Posterior vena cava (tissue), 2 donors: ENCODE results near the gene CPOX. TPM values are rescaled to one million over a fixed set of nuclear protein-coding genes. Genes with fewer than 3 reads are reported as not detected.

ENCODE experiments used
- DNase-seq: peaks from one replicate; pipeline ENCODE4 v3.0.0-alpha.2; 2020; ENCODE audit warnings: low spot score
- intact Hi-C, 2 donors: fragments of 100-400 bp; cut with DNase I; formaldehyde crosslinking; loops; one replicate each; pipeline versions ENCODE4 v1.14.1 to v1.14.2; 2022 to 2023
- total RNA-seq, 2 donors: library from RNA; stranded (reverse); fragmentation: NEBNext Ultra II Directional; extraction: Animal tissue kit (Norgen Biotek cat#: 25700); gene quantifications; one replicate each; pipeline ENCODE4 v1.2.1, GENCODE V29; 2021
- donor health status: DM: yes; HTN: yes; CAD: no.
- donor health status: DM: yes; HTN: yes; CAD: no.

CPOX gene
- total RNA-seq, 2 donors from 2014 or later, result 12.2 to 12.7 TPM

DNA sequence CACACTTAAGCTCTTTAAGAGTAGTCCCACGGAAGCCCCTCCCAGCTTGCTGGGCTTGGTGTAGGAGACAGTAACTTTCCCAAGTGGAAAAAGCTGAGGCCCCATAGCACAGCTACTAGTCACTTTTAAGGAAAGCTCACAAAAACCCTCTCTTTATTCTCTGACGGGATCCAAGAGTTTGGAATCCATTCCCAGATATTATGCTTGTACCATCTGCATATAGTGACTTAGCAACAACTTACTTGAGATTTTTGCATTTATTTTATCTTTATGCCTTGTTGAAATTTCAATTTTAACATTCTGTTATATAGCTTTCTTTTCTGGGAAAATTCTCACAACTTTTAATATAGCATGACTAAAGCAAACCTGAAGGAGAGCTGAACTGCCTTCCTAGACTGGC lies 42.2 kb downstream of the CPOX start:
- intact Hi-C loops, result no loop called here
- no peak for DNase-seq

DNA sequence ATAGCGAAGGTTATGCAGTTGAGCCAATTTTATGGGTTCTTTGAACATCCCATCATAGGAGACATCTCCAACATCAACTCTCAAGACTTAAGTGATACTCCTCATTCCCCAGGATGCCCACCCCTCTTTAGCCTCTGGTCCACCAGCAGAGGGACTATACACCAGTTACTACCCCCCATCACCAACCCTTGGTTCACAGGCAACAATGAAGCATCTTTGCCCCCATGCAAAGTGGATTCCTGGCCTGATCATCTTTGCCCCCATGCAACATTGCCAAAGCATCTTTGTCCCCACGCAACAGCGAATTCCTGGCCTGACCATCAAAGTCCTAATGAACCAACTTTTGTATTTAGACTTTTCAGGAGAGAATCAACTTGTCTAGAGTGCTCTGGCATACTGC lies 42.6 kb downstream of the CPOX start:
- no peak for DNase-seq
- intact Hi-C loops, result no loop called here

DNA sequence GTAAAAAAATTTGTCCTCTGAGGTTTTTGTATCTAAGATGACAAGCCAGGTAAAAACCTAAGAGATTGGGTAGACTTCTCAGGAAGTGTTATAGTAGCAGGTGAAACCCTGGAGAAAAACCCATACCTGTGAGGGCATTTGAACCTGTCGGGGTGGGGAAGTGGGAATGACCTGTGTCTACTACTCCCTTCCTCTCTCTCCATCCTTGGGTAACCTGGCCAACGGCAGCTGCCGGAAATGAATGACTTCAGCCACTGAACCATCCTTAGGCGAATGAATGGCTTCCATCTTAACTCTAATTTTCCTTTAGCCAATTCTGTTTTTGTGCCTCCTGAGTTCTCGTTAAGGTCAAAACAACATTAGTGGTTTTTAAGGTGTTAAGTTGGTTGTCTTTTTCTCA lies 44.9 kb downstream of the CPOX start:
- no peak for DNase-seq
- intact Hi-C loops, result no loop called here

DNA sequence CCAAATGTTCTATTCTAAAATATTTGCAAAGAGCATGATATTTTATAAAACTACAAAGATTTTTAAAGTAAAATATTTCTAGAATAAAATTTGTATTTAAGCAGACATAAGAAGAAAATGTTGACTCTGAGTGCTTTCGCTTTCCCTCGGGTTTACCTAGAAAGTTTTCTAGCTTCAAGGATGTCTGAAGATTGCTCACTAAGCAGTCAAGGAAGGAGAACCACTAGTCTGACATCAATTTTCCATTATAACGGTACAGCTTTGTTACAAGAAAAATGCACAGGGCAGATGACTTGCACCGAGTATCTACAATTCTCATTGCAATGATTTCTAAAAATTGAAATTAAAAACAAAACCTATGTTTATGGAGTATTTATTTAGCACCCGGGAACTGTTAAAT lies 47.5 kb downstream of the CPOX start:
- intact Hi-C loops, result no loop called here
- no peak for DNase-seq

DNA sequence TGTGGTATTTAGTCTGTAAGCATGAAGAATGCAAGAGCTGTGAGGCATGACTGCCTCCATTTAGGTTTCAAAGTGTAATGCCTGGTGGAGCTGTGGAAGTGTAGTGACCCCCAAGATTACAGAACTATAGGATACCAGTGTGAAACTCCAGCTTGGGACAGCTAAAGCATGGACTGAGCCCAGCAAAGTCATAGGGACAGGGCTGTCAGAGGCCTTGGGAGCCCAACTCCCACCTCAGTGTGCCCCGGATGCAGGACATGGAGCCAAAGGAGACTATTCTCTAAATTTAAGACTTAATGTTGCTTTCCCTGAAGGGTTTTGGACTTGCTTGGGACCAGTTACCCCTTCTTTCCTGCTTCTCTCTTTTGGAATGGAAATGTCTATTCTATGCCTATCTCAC lies 50.8 kb downstream of the CPOX start:
- no peak for DNase-seq
- intact Hi-C loops, result no loop called here

DNA sequence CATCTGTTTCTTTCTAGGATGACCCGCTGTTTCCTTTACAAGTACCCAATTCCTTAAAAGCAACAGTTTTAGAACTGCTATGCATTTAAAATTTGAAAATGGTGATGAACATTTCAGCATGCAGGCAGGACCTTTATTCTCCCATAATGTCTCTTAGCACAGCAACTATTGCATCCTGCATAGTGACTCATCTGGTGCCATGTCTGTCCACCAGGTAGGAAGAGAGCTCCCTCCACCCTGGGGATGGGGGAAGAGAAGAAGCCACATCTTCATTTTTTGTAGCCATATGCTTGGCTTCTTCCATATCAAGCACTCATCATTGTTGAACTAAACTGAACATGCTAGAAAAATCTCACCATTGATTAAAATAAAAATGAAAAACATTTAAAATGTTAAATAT lies 51.7 kb downstream of the CPOX start:
- intact Hi-C loops, result no loop called here
- no peak for DNase-seq

DNA sequence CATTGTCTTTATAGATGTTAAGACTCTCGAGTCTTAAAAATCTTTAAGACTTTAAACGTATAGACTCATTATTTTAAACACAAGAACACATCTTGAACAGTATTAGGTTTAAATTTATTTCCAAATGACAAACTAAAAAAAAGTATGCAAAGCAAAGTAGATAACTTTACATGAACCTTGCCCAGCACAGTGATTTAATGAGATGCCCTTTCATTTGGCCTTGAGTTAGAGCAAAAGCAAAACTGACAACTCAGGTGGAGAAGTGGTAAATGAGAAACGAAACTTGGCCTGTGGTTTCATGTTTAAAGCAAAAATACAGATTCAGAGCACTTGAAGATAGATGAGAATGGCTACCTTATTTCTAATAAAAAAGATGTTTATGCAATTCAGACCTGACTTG lies 53.1 kb downstream of the CPOX start:
- no peak for DNase-seq
- intact Hi-C loops, result no loop called here

DNA sequence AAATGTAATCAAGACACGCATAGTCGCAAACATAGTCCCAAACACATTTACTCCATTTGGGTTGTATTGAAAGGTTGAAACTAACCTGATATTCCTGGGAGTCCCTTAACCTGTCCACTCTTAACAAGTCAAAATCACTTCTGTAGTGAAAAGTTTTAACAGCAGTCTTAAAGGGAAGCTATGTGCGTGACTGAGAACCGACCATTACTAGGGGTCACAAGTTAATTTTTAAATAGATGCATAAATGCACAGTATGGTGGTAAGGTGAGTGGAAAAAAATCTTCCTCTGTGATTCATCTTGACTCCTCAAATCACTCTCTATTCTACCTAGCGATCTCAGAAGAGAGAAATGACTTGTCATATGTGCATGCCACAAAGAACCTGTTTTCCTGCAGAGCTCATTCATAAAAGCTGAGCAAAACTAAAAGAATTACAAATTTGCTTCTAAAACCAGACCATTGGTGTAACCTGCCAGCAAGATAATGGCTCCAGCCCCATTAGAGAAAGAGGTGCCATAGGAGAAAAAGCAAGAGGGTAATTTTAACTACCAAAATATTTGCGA lies 56.9 kb downstream of the CPOX start:
- intact Hi-C loops, result no loop called here
- no peak for DNase-seq

DNA sequence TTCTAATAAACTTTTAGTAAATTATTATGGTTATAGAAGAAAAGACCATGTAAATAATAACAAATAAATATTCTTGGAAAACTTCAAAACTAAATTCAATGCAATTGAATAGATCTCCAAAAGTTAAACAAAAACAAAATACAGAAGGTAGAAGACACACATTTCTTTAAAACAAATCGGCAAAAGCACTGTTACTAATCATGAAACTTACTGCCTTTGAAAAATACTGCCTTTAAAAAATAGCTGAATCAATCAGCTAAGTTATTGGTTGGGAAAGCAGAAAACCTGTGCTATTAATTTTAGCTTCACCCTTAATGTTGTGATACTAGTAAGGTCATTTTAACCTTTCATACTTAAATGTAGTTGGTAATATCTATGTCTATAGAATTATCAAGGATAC lies 58.7 kb downstream of the CPOX start:
- DNase-seq, result no peak
- intact Hi-C loops, result no loop called here

DNA sequence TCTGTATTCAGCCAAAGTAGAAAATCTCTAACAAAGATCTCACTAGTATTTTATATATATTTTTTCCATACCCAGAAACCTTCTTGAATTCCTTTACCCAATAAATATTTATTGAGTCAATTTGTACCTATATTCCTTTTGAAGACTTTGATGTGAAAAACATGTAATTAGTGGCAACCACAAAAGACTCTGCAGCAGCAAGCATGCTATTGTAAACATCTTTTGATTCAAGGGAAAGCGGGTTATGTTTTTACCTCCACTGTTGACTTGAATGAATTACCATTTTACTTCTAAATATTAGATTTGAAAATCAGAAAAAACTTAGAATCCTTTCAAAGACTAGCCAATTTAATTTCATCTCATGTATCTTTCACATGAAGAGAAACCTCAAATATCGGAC lies 59.2 kb downstream of the CPOX start:
- intact Hi-C loops, result no loop called here
- no peak for DNase-seq

DNA sequence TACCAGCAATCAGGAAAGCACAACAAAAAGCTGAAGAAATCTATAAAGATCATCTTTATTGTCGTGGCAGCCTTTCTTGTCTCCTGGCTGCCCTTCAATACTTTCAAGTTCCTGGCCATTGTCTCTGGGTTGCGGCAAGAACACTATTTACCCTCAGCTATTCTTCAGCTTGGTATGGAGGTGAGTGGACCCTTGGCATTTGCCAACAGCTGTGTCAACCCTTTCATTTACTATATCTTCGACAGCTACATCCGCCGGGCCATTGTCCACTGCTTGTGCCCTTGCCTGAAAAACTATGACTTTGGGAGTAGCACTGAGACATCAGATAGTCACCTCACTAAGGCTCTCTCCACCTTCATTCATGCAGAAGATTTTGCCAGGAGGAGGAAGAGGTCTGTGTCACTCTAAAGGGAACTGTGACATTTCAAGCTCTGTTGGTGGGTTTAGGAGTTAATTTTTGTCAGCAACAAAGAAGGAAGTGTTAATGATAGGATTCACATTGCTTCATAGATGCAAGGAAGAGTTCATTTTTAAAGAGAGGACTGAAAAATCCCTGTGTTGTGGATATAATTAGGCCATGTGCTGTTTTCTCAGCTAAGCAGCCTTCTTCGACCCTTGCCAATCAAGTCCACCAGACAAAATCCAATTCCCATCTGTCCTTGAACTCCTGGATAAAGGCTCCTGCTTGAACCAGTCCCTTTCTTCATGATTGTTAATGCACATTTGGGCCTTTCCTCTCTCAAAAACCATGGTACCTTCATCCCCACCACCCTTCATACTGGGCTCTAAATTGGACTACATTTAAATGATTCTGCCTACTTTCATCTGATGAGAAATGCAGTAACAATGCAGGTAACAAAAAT lies 60.5 kb downstream of the CPOX start:
- intact Hi-C loops, result no loop called here
- DNase-seq, result no peak

DNA sequence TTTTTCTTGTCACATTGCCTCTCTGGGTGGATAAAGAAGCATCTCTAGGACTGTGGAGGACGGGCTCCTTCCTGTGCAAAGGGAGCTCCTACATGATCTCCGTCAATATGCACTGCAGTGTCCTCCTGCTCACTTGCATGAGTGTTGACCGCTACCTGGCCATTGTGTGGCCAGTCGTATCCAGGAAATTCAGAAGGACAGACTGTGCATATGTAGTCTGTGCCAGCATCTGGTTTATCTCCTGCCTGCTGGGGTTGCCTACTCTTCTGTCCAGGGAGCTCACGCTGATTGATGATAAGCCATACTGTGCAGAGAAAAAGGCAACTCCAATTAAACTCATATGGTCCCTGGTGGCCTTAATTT lies 61.2 kb downstream of the CPOX start:
- intact Hi-C loops, result no loop called here

DNA sequence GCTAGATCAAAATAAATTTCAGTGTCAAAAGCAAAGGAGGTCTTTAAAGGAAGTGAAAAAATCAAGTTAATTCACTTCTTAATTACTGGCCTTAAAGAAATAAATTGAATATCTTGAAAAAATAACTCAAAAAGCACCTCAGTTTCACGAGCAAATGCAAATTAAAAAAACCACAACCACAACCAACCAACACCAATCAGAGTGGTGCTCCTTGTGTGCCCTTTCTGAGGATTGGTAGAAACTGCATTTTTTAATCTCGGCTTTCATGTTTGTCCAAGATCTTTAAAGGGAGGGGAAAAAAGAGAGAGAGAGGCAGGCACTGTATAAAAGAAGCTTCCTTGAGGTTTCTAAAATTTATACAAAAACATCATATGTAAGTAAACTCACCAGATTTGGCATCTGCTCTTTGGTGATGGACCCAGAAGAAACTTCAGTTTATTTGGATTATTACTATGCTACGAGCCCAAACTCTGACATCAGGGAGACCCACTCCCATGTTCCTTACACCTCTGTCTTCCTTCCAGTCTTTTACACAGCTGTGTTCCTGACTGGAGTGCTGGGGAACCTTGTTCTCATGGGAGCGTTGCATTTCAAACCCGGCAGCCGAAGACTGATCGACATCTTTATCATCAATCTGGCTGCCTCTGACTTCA lies 61.7 kb downstream of the CPOX start, which contains the start of gene GPR15:
Gene GPR15, plus strand, starts transcription at position 357 of the 653 bp plus-strand sequence. Its CDS starts 56 bp downstream, at position 413.
- intact Hi-C loops, result no loop called here
- no peak for DNase-seq

More for the DNA sequence above, 61.2 kb downstream of the CPOX start:
- DNase-seq, result no peak

DNA sequence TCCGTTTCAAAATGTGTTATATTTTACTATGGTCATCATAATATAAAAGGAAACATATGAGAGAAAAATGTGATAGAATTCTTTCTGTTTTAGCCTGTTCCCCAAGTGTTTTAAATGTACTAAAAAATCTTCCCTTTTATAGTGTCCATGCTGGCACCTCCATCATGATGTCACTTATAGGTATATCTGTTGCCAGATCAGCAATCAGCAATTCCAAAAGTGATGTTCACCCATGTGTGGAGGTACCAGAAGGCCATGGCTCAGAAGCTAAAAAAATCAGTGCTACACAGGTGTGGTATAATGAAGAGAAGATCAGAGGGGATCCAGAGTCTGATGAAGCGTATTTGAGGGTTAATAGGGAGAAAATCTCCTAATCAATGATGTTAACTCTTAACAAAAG lies 62.7 kb downstream of the CPOX start:
- intact Hi-C loops, result no loop called here
- DNase-seq, result no peak

DNA sequence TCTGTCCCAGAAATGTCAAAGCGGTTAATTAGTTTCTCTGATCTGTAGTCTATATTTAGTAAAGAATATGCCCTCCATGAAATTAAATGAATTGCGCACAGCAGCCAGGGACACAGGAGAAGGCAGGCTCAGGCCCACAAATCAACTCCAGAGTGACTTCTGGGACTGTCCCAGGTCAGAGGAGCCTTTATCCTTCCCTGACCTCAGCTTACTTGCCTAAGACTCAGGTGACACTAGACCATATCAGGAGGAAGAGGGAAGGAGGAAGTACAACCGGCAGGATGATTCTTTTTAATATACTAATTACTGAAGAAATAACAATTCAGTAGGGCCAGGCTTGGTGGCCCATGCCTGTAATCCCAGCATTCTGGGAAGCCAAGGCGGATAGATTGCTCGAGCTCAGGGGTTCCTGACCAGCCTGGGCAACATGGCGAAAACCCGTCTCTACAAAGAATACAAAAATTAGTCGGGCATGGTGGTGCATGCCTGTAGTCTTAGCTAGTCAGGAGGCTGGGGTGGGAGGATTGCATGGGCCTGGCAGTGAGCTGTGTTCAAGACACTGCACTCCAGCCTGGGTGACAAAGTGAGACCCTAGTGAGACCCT lies 63.5 kb downstream of the CPOX start:
- DNase-seq, result no peak
- intact Hi-C loops, result no loop called here

Other genes starting within 250 kb of the CPOX start
- not detected for gene OR5K4, start 239.8 kb downstream of the CPOX start, total RNA-seq
- gene OR5K3, start 202.9 kb downstream of the CPOX start, total RNA-seq, result not detected
- gene OR5K1, start 130.4 kb downstream of the CPOX start, total RNA-seq, result not detected
- not detected for gene OR5K2, start 95.9 kb downstream of the CPOX start, total RNA-seq
- 100 to 1,000 TPM; 105 to 114 TPM for gene CLDND1, start 70.7 kb downstream of the CPOX start, total RNA-seq
- gene GPR15, start 61.6 kb downstream of the CPOX start, total RNA-seq, result not detected
- 1 to 10 TPM; 6.8 to 7.5 TPM for gene ST3GAL6, start 169.7 kb upstream of the CPOX start, total RNA-seq